Heart left ventricle (tissue), 16 donors: ENCODE measurements around the gene PCLAF. TPM values are rescaled to one million over a fixed set of nuclear protein-coding genes. Genes with fewer than 3 reads are reported as not detected.
A peak's percentile ranks its signal among the peaks of the same experiment; 100 is the strongest.

Source experiments
- ATAC-seq, 4 donors: fragments of 200-7000 bp; cut with Tn5 transposase; one replicate each; pipeline ENCODE4 v1.9.1; 2020 to 2022; ENCODE audit warnings: moderate library complexity in 4 of 4, mild to moderate bottlenecking in 3 of 4, moderate number of reproducible peaks in 1 of 4
- DNase-seq, 5 donors: peaks; one replicate each; pipeline ENCODE4 v3.0.0-alpha.2; 2020
- H3K27ac ChIP-seq, 12 donors: fragments of 200-600 bp; sonication (generic) in 4 of 12; one replicate each; pipeline versions ENCODE4 v1.5.0 to v1.8.0; 2016 to 2022; ENCODE audit warnings: mild to moderate bottlenecking in 2 of 12
- H3K27me3 ChIP-seq, 9 donors: fragments of 200-600 bp; sonication (generic) in 2 of 9; one replicate each; pipeline versions ENCODE4 v1.5.1 to v1.8.0; 2016 to 2022; ENCODE audit warnings: mild to moderate bottlenecking in 3 of 9
- H3K36me3 ChIP-seq, 9 donors: fragments of 200-600 bp; sonication (generic) in 2 of 9; one replicate each; pipeline versions ENCODE4 v1.5.0 to v1.8.0; 2018 to 2022; ENCODE audit warnings: mild to moderate bottlenecking in 2 of 9
- H3K4me1 ChIP-seq, 12 donors: fragments of 200-600 bp; sonication (generic) in 4 of 12; one replicate each; pipeline versions ENCODE4 v1.5.0 to v1.8.0; 2016 to 2022; ENCODE audit warnings: mild to moderate bottlenecking in 3 of 12
- H3K4me3 ChIP-seq, 12 donors: fragments of 200-600 bp; sonication (generic) in 4 of 12; one replicate each; pipeline versions ENCODE4 v1.5.0 to v1.8.0; 2017 to 2022; ENCODE audit warnings: mild to moderate bottlenecking in 9 of 12, moderate library complexity in 4 of 12
- H3K9me3 ChIP-seq, 12 donors: fragments of 200-600 bp; sonication (generic) in 4 of 12; one replicate each; pipeline versions ENCODE4 v1.5.0 to v1.8.0; 2016 to 2022; ENCODE audit warnings: mild to moderate bottlenecking in 1 of 12
- POLR2A ChIP-seq, 2 donors: fragments of 450-650 bp; IDR thresholded peaks; one replicate each; pipeline ENCODE4 v1.6.1; 2017; ENCODE audit warnings: antibody characterized with exemption in 2 of 2, mild to moderate bottlenecking in 2 of 2, moderate library complexity in 2 of 2
- WGBS, 4 donors: extraction: QIAGEN DNeasy Blood & Tissue Kit in 2 of 4; methylation state at CpG; one replicate each; pipeline versions ENCODE4 v1.1.5 to v1.1.7; 2013 to 2018; 5-methylcytosine and 5-hydroxymethylcytosine counted together
- intact Hi-C, 10 donors: fragments of 100-400 bp; cut with DNase I; formaldehyde crosslinking; loops; one replicate each; pipeline versions ENCODE4 v1.11.1 to v1.14.2; 2022
- long read RNA-seq, 3 donors: library from polyadenylated mRNA; unstranded; transcript quantifications; one replicate each; pipeline ENCODE4 v2.0.0, GENCODE V29; 2020 to 2021
- polyA plus RNA-seq, 2 donors: library from polyadenylated mRNA; stranded (reverse); fragments of 200-250 nt; gene quantifications; one replicate each; pipeline ENCODE4 v1.2.3, GENCODE V29; 2013
- total RNA-seq, 9 donors: library from RNA; depleted of rRNA in 2 of 9; stranded (reverse); fragments of >200 nt in 2 of 9; fragmentation: NEBNext Ultra II Directional in 3 of 9; extraction: Animal tissue kit (Norgen Biotek cat#: 25700) in 3 of 9; gene quantifications; one replicate each; pipeline versions ENCODE4 v1.1.0 to v1.2.4, GENCODE V29; 2016 to 2023
- TF ChIP-seq, protein P1 (sequence below), 12 donors: fragments of 200-600 bp; sonication (generic) in 4 of 12; IDR thresholded peaks; one replicate each; pipeline versions ENCODE4 v1.5.0 to v1.8.0; 2018 to 2022; ENCODE audit warnings: antibody characterized with exemption in 12 of 12, mild to moderate bottlenecking in 5 of 12
- donor health status: ischemic (EF 13 %, LVEDD 7.1; RV severe dilation, severe dysfunction).
- donor health status: healthy with polysubstance abuse.
- donor health status: DM: no; HTN: yes; CAD: no.
- donor health status: DM: no; HTN: no; CAD: no.
- donor health status: ischemic (EF 25% LVEDD 6.9; RV normal size, moderate dysfunction).
- donor health status: ischemic (EF 25% LVEDD 5.7; RV mildly dilated, moderate dysfunction).
- donor health status: healthy.
- donor health status: DM: yes; HTN: yes; CAD: no.
- donor health status: ischemic (EF 35%, LVEDD 5.7; RV mildly dilated, moderate dysfunction).
- donor health status: nonischemic (EF 11% LVEDD 7.7; RV severe dilation, severe dysfunction).
- donor health status: DM: yes; HTN: yes; CAD: no.
- donor health status: PGD.
- donor health status: ischemic (EF 29% LVEDD 5.4; RV normal size, mild dysfunction).
- donor health status: nonischemic (EF 23%, LVEDD 6.1; RV moderate dilation, normal function).

The PCLAF gene
- 1 to 10 TPM in 1 of 9 donors, under 1 TPM in 4, not detected in 4; 0.14 to 4.8 (median 0.60) TPM for total RNA-seq
- polyA plus RNA-seq = 1 to 10 TPM in 1 of 2 donors, not detected in 1; 1.3 TPM
- long read RNA-seq, donor 1 = 0 reads
- long read RNA-seq, donor 2 = 0 reads
- long read RNA-seq, donor 3, partial matches to known transcripts = 0 of 1 reads
- long read RNA-seq, donor 3, other reads (novel, unspliced or antisense) = 0 of 1 reads

GRCh38 chr15:64381000-64381751 lies at the start of gene PCLAF:
PCLAF (minus strand) TSS chr15:64381441; CDS start chr15:64381371, 70 bp downstream.
- intact Hi-C loops = loop anchor here in 1 of 10 donors (2.0 kb wide), 1 partner anchor 24 kb away; the partner anchor contains the start of gene CSNK1G1
- WGBS, 4 donors = 1 to 6% (median 1%) methylated on average over 31 to 38 of the region's 38 CpGs

DNA sequence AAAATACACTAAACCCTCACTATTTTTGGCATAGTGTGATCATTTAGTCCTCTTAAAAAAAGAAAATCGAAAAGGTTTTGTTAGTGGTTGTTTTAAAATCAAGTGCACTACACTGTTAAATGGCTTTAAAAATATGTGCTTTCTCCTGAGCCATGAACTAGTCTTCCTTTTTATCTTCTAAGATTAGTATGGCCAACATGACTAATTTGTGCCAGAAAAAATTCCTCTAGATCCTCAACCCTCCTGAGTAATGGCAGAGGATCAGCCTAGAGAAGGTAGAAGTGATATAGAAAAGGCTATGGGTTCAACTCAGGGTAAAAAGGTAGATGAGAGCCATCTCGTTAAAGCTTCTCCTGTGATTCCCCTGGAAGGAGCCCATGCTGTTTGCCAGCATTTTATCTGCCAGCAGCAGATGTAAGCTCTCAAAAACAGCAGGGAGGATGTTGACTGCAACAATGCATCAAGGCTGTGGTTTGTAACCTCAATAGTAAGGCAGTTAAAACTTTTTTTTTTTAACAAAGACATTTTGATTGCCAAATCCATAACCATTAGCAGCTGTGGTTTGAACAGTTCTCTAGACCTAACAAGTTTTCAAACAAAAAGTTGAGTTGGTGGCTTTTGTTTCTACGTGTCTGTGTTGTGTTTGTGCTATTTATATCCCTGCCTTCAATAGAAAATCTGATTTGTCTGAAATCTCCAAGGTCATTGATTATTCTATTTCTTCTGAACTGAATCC lies 48.9 kb upstream of the PCLAF start:
- 19 to 29% (median 21%) methylated on average over 3 of the region's 3 CpGs for WGBS, 4 donors
- intact Hi-C loops = loop anchor here in 8 of 10 donors (5.0 to 10.0 kb wide), 4 partner anchors 222 to 252 kb away; no protein-coding TSS in a partner anchor
- DNase-seq (peak in 4 of 5 donors; percentile 22 to 42 (median 28)), ATAC-seq (peak in 3 of 4 donors; percentile 70 to 75 (median 72))
- Histone ChIP-seq H3K4me3 (no peak overlapping the region), H3K9me3 (no peaks in the 10 kb centered on the region), H3K27ac (peak overlapping the region in 8 of 12 donors; percentile 11 to 68 (median 40)), H3K36me3 (peaks cover 0 to 71% (median 37%) of the 10 kb centered on the region in 9 donors), H3K4me1 (peaks cover 0 to 20% (median 11%) of the 10 kb centered on the region in 12 donors), H3K27me3 (no peaks in the 10 kb centered on the region)
- TF ChIP-seq POLR2A (IDR thresholded peaks at IDR 0.05) = no peak
- TF ChIP-seq, protein P1, sequence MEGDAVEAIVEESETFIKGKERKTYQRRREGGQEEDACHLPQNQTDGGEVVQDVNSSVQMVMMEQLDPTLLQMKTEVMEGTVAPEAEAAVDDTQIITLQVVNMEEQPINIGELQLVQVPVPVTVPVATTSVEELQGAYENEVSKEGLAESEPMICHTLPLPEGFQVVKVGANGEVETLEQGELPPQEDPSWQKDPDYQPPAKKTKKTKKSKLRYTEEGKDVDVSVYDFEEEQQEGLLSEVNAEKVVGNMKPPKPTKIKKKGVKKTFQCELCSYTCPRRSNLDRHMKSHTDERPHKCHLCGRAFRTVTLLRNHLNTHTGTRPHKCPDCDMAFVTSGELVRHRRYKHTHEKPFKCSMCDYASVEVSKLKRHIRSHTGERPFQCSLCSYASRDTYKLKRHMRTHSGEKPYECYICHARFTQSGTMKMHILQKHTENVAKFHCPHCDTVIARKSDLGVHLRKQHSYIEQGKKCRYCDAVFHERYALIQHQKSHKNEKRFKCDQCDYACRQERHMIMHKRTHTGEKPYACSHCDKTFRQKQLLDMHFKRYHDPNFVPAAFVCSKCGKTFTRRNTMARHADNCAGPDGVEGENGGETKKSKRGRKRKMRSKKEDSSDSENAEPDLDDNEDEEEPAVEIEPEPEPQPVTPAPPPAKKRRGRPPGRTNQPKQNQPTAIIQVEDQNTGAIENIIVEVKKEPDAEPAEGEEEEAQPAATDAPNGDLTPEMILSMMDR (IDR thresholded peaks at IDR 0.05) = no peak

More at GRCh38 chr15:64381000-64381751, at the start of gene PCLAF:
- TF ChIP-seq, protein P1 (IDR thresholded peaks at IDR 0.05) = peak in 1 of 12 donors; percentile 8
- TF ChIP-seq POLR2A (IDR thresholded peaks at IDR 0.05) = no peak
- Histone ChIP-seq H3K27ac (no peak within 1 kb of the TSS), H3K4me1 (peaks cover 0 to 14% (median 6%) of the 10 kb centered on the region in 12 donors), H3K9me3 (no peaks in the 10 kb centered on the region), H3K36me3 (no peaks in the 10 kb centered on the region), H3K27me3 (no peaks in the 10 kb centered on the region), H3K4me3 (peak within 1 kb of the TSS; percentile 38 to 76 (median 60))
- ATAC-seq (peak; percentile 100), DNase-seq (peak; percentile 94 to 97 (median 95))

GRCh38 chr15:64429448-64429847 lies 48.2 kb upstream of the PCLAF start:
- ATAC-seq (no peak), DNase-seq (no peak)
- no peak for TF ChIP-seq POLR2A (IDR thresholded peaks at IDR 0.05)
- TF ChIP-seq, protein P1 (IDR thresholded peaks at IDR 0.05) = no peak
- Histone ChIP-seq H3K27ac (peak overlapping the region in 3 of 12 donors; percentile 40 to 68 (median 50)), H3K4me3 (no peak overlapping the region), H3K27me3 (no peaks in the 10 kb centered on the region), H3K4me1 (peaks cover 0 to 20% (median 11%) of the 10 kb centered on the region in 12 donors), H3K36me3 (peaks cover 0 to 78% (median 41%) of the 10 kb centered on the region in 9 donors), H3K9me3 (no peaks in the 10 kb centered on the region)
- intact Hi-C loops = loop anchor here in 5 of 10 donors (5.0 to 10.0 kb wide), 4 partner anchors 223 to 253 kb away; no protein-coding TSS in a partner anchor
